ENCODE results near the gene S1PR3.

GRCh38 chr9:88988796-88989641 lies 2.2 kb upstream of the S1PR3 start:
- no peak for TF ChIP-seq CTCF (IDR thresholded peaks at IDR 0.05)
- TF ChIP-seq EP300 (IDR thresholded peaks at IDR 0.05), result no peak
- no peak for TF ChIP-seq POLR2A (IDR thresholded peaks at IDR 0.05)

Measured in ovary (tissue), 3 donors.